K562 (cell line): ENCODE results near the gene ZNF429. TPM values are rescaled to one million over a fixed set of nuclear protein-coding genes. Genes with fewer than 3 reads are reported as not detected.

ENCODE experiments used
- ARNT ChIP-seq, 2 experiments: fragments of 450-650 bp; IDR thresholded peaks; 2 replicates each; pipeline ENCODE4 v1.6.1; 2016; ENCODE audit warnings: mild to moderate bottlenecking in 1 of 2
- FOXM1 ChIP-seq, 2 experiments: fragments of 450-650 bp in 1 of 2; sonication (generic) in 1 of 2; formaldehyde crosslinking in 1 of 2; IDR thresholded peaks; 2 replicates each; pipeline versions ENCODE4 v1.6.1 to v1.9.0; 2017 to 2022; ENCODE audit warnings: low read depth in 2 of 2, mild to moderate bottlenecking in 2 of 2, missing genetic modification reagents in 1 of 2, moderate library complexity in 1 of 2
- HDAC8 ChIP-seq: fragments of 450-650 bp; IDR thresholded peaks from 2 replicates; pipeline ENCODE4 v1.6.1; 2016; ENCODE audit warnings: mild to moderate bottlenecking, missing genetic modification characterization, moderate library complexity, missing compliant biosample characterization
- MAFF ChIP-seq: IDR thresholded peaks from 2 replicates; pipeline ENCODE4 v1.6.1; 2012; ENCODE audit warnings: low read length, improper control_type of control experiment
- NFE2 ChIP-seq: IDR thresholded peaks from 2 replicates; pipeline ENCODE4 v1.6.1; 2014; ENCODE audit warnings: antibody characterized with exemption, low read depth
- POLR2B ChIP-seq: fragments of 450-650 bp; IDR thresholded peaks from 2 replicates; pipeline ENCODE4 v1.6.1; 2018; ENCODE audit warnings: low read depth; ENCODE audit not compliant: partially characterized antibody
- SOX6 ChIP-seq: fragments of 450-650 bp; IDR thresholded peaks from 2 replicates; pipeline ENCODE4 v1.6.1; 2014; ENCODE audit warnings: mild to moderate bottlenecking
- SP1 ChIP-seq: sonication (generic); formaldehyde crosslinking; IDR thresholded peaks from 2 replicates; pipeline ENCODE4 v1.8.1; 2022; ENCODE audit warnings: mild to moderate bottlenecking, missing genetic modification reagents
- SP2 ChIP-seq: IDR thresholded peaks from 2 replicates; pipeline ENCODE4 v1.6.1; 2011; ENCODE audit warnings: mild to moderate bottlenecking, low read depth, low read length, moderate library complexity; ENCODE audit not compliant: poor library complexity, severe bottlenecking; ENCODE audit errors: extremely low read depth
- SRF ChIP-seq, 2 experiments: fragments of 250-450, 450-650 bp in 1 of 2; sonication (Bioruptor Pico) in 1 of 2; sonication (generic) in 1 of 2; formaldehyde crosslinking; IDR thresholded peaks; 2 replicates each; pipeline versions ENCODE4 v1.5.0 to v1.5.1; 2020 to 2022; ENCODE audit warnings: mild to moderate bottlenecking in 1 of 2, missing genetic modification reagents in 1 of 2
- TEAD1 ChIP-seq, 2 experiments: fragments of 450-650 bp in 1 of 2; sonication (generic) in 1 of 2; formaldehyde crosslinking; IDR thresholded peaks; 2 replicates each; pipeline versions ENCODE4 v1.4.0 to v1.8.0; 2020 to 2022; ENCODE audit warnings: mild to moderate bottlenecking in 2 of 2, missing genetic modification reagents in 1 of 2
- polyA plus RNA-seq, 8 experiments: library from polyadenylated mRNA; depleted of rRNA in 4 of 8; stranded (reverse) in 5 of 8; unstranded in 3 of 8; fragments of >200 nt; fragmentation: Nextera tagmentation in 2 of 8; fragmentation: Illumina TruSeq in 1 of 8; extraction: Ambion mirVana in 2 of 8; extraction: Trizol in 1 of 8; gene quantifications; 2 replicates each; pipeline versions ENCODE4 v1.2.1 to v1.2.3, GENCODE V29; 2011 to 2014; ENCODE audit warnings: inconsistent platforms in 1 of 8, missing spikeins in 1 of 8
- total RNA-seq, 7 experiments: library from RNA; depleted of rRNA in 6 of 7; stranded (reverse); fragments of >200 nt in 6 of 7; fragmentation: Illumina TruSeq in 2 of 7; extraction: Trizol in 2 of 7; gene quantifications; 2 replicates each; pipeline versions ENCODE4 v1.2.1 to v1.2.3, GENCODE V29; 2011 to 2021; ENCODE audit warnings: low replicate concordance in 1 of 7
- TF ChIP-seq, protein P1 (sequence below), 2 experiments: fragments of 450-650 bp; formaldehyde crosslinking in 1 of 2; IDR thresholded peaks; 2 replicates each; pipeline versions ENCODE4 v1.4.0 to v1.6.1; 2014 to 2020; ENCODE audit warnings: mild to moderate bottlenecking in 2 of 2, borderline replicate concordance in 1 of 2, low read depth in 1 of 2
- TF ChIP-seq, protein P2 (sequence below), 2 experiments: fragments of 450-650 bp; conservative IDR thresholded peaks; 2 replicates each; pipeline ENCODE4 v1.6.1; 2017; ENCODE audit warnings: mild to moderate bottlenecking in 2 of 2, moderate library complexity in 2 of 2

ZNF429 gene
- total and polyA plus RNA-seq, 9 of the 15 experiments (the other 6 are each of a cell fraction or from before 2014, with no cell fraction given) = 11.4 to 24.5 (median 16.3) TPM

DNA sequence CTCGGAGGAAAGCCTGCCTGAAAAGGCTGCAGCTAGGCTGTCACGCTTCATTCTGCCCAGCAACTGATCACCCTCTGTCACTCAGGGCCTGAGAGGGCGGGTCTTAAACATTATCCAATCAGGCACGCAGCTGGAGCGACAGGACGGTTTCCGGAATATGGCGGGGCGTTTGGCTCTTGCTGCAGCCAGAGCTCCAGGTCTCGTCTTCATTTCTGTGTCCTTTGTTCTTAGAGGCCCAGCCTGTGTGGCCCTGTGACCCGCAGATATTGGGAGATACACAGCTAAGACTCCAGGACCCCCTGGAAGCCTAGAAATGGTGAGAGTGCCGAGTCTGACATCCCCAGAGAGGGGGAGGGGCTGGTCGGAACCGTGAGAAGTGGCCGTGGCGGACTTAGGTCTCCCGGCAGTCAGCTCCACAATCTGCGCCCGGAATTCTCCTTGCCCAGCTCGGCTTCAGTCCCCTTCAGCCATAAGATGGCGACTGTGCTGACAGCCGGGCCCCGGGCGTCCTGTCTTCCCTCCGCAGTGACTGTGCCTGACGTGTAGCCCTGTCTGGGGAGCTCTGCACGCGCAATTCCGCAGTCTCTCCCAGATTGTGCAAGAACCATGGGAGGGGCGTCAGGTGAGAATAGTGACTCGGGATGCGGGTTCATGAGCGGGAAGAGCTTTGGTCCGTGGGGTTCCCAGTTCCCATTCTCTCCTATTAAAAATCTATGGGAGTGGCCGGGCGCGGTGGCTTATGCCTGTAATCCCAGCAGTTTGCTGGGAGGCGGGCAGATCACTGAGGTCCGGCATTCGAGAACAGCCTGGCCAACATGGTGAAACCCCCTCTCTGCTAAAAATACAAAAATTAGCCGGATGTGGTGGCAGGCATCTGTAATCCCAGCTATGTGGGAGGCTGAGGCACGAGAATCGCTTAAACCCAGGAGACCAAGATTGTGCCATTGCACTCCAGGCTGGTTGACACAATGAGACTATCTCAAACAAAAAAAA is at the start of gene ZNF429 (continued):
- TF ChIP-seq, protein P1, sequence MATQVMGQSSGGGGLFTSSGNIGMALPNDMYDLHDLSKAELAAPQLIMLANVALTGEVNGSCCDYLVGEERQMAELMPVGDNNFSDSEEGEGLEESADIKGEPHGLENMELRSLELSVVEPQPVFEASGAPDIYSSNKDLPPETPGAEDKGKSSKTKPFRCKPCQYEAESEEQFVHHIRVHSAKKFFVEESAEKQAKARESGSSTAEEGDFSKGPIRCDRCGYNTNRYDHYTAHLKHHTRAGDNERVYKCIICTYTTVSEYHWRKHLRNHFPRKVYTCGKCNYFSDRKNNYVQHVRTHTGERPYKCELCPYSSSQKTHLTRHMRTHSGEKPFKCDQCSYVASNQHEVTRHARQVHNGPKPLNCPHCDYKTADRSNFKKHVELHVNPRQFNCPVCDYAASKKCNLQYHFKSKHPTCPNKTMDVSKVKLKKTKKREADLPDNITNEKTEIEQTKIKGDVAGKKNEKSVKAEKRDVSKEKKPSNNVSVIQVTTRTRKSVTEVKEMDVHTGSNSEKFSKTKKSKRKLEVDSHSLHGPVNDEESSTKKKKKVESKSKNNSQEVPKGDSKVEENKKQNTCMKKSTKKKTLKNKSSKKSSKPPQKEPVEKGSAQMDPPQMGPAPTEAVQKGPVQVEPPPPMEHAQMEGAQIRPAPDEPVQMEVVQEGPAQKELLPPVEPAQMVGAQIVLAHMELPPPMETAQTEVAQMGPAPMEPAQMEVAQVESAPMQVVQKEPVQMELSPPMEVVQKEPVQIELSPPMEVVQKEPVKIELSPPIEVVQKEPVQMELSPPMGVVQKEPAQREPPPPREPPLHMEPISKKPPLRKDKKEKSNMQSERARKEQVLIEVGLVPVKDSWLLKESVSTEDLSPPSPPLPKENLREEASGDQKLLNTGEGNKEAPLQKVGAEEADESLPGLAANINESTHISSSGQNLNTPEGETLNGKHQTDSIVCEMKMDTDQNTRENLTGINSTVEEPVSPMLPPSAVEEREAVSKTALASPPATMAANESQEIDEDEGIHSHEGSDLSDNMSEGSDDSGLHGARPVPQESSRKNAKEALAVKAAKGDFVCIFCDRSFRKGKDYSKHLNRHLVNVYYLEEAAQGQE (IDR thresholded peaks at IDR 0.05; ENCODE audit: borderline replicate concordance) = no peak; the same call in 1 of the 2 replicates
- TF ChIP-seq, protein P1 (CRISPR knock-in tag; IDR thresholded peaks at IDR 0.05; ENCODE audit: low read depth) = peak; percentile 74; the same call in 1 of the 2 replicates
- TF ChIP-seq ARNT (IDR thresholded peaks at IDR 0.05) = peak in 1 of 2 experiments; percentile 47; a peak in 1 of 4 replicates
- no peak for TF ChIP-seq NFE2
- TF ChIP-seq, protein P2, sequence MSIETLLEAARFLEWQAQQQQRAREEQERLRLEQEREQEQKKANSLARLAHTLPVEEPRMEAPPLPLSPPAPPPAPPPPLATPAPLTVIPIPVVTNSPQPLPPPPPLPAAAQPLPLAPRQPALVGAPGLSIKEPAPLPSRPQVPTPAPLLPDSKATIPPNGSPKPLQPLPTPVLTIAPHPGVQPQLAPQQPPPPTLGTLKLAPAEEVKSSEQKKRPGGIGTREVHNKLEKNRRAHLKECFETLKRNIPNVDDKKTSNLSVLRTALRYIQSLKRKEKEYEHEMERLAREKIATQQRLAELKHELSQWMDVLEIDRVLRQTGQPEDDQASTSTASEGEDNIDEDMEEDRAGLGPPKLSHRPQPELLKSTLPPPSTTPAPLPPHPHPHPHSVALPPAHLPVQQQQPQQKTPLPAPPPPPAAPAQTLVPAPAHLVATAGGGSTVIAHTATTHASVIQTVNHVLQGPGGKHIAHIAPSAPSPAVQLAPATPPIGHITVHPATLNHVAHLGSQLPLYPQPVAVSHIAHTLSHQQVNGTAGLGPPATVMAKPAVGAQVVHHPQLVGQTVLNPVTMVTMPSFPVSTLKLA (conservative IDR thresholded peaks at IDR 0.05) = peak in 1 of 2 experiments; percentile 68; a peak in 3 of 4 replicates
- TF ChIP-seq HDAC8 = 0 out of 2 replicates have a peak, but pooled peaks have one; percentile 61
- peak; percentile 45 to 67; a peak in 2 of 4 replicates for TF ChIP-seq TEAD1 (CRISPR knock-in tag; IDR thresholded peaks at IDR 0.05)
- TF ChIP-seq SOX6 = peak; percentile 51; the same call in 1 of the 2 replicates
- no peak for TF ChIP-seq MAFF
- TF ChIP-seq FOXM1 (IDR thresholded peaks at IDR 0.05; ENCODE audit: low read depth) = 0 out of 2 replicates have a peak, but pooled peaks have one; percentile 7
- TF ChIP-seq FOXM1 (CRISPR knock-in tag; IDR thresholded peaks at IDR 0.05; ENCODE audit: low read depth) = no peak
- peak; percentile 30; the same call in 1 of the 2 replicates for TF ChIP-seq SP1
- TF ChIP-seq SP2 = peak; percentile 36
- peak in 1 of 2 experiments; percentile 35; a peak in 1 of 4 replicates for TF ChIP-seq SRF (CRISPR knock-in tag; IDR thresholded peaks at IDR 0.05)
- TF ChIP-seq POLR2B = peak; percentile 86
